ENCODE results near the gene CCDC141. TPM values are rescaled to one million over a fixed set of nuclear protein-coding genes. Genes with fewer than 3 reads are reported as not detected.
A peak's percentile ranks its signal among the peaks of the same experiment; 100 is the strongest.

The CCDC141 gene
- total and polyA plus RNA-seq, 2 experiments from 2014 or later, result 11.7 to 13.4 TPM

GRCh38 chr2:178915423-178916173 is 134.3 kb downstream of the CCDC141 start:
- no peak overlapping the region for H3K27ac ChIP-seq (ENCODE audit: low read depth)
- Mint-ChIP-seq H3K4me3 (no peak overlapping the region), H3K36me3 (ENCODE audit: low read depth) (no peaks in the 10 kb centered on the region), H3K4me1 (peaks cover 10% of the 10 kb centered on the region; the same call in 2 of the 3 replicates), H3K9me3 (no peaks in the 10 kb centered on the region), H3K27me3 (ENCODE audit: insufficient read depth, low read depth, poor library complexity) (peaks cover 2% of the 10 kb centered on the region), H3K27ac (peak overlapping the region; percentile 63; the same call in 1 of the 2 replicates)
- H3K9me2 ChIP-seq (ENCODE audit: insufficient read depth), result no peaks in the 10 kb centered on the region
- no peaks in the 10 kb centered on the region for H3K36me3 ChIP-seq (ENCODE audit: insufficient read depth)
- no peak overlapping the region for H3K4me2 ChIP-seq
- DNase-seq (ENCODE audit: low spot score), result no peak
- H4K20me1 ChIP-seq (replicated peaks; ENCODE audit: insufficient read depth), result no peaks in the 10 kb centered on the region
- TF ChIP-seq ZNF331 (CRISPR knock-in tag; IDR thresholded peaks at IDR 0.05; ENCODE audit: low read depth) (no peak), POLR2AphosphoS5 (IDR thresholded peaks at IDR 0.05; ENCODE audit: low read depth) (no peak), ZNF114 (CRISPR knock-in tag; IDR thresholded peaks at IDR 0.05) (no peak), EZH2 (IDR thresholded peaks at IDR 0.05; ENCODE audit: low read depth, unreplicated experiment) (no peak), JUNB (IDR thresholded peaks at IDR 0.05; ENCODE audit: unreplicated experiment) (no peak)
- H2AFZ ChIP-seq, result no peak overlapping the region
- no peaks in the 10 kb centered on the region for H3F3A ChIP-seq (replicated peaks; ENCODE audit: low read depth)
- no peaks in the 10 kb centered on the region for H3K79me2 ChIP-seq (replicated peaks; ENCODE audit: insufficient read depth)
- no peaks in the 10 kb centered on the region for H3K4me1 ChIP-seq (ENCODE audit: insufficient read depth)
- no peak overlapping the region for H3K4me3 ChIP-seq
- no peaks in the 10 kb centered on the region for H3K27me3 ChIP-seq (ENCODE audit: insufficient read depth)
- ATAC-seq, result no peak

GRCh38 chr2:178914259-178914849 is 135.6 kb downstream of the CCDC141 start:
- H3K4me1 Mint-ChIP-seq, result peaks cover 10% of the 10 kb centered on the region; the same call in 2 of the 3 replicates

More at GRCh38 chr2:178914259-178914849, 135.6 kb downstream of the CCDC141 start:
- Histone ChIP-seq H3K36me3 (ENCODE audit: insufficient read depth) (no peaks in the 10 kb centered on the region), H3K4me2 (no peak overlapping the region), H3K4me1 (ENCODE audit: insufficient read depth) (no peaks in the 10 kb centered on the region), H2AFZ (no peak overlapping the region), H3K4me3 (no peak overlapping the region), H3K79me2 (replicated peaks; ENCODE audit: insufficient read depth) (no peaks in the 10 kb centered on the region), H3K9me2 (ENCODE audit: insufficient read depth) (no peaks in the 10 kb centered on the region), H3F3A (replicated peaks; ENCODE audit: low read depth) (no peaks in the 10 kb centered on the region), H4K20me1 (replicated peaks; ENCODE audit: insufficient read depth) (no peaks in the 10 kb centered on the region), H3K27ac (ENCODE audit: low read depth) (no peak overlapping the region), H3K27me3 (ENCODE audit: insufficient read depth) (no peaks in the 10 kb centered on the region)
- Mint-ChIP-seq H3K9me3 (no peaks in the 10 kb centered on the region), H3K4me3 (no peak overlapping the region), H3K27ac (no peak overlapping the region), H3K27me3 (ENCODE audit: insufficient read depth, low read depth, poor library complexity) (peaks cover 2% of the 10 kb centered on the region), H3K36me3 (ENCODE audit: low read depth) (no peaks in the 10 kb centered on the region)
- ATAC-seq (peak; percentile 94), DNase-seq (ENCODE audit: low spot score) (peak; percentile 91)
- peak; percentile 86 to 95 for TF ChIP-seq CTCF (conservative IDR thresholded peaks at IDR 0.05; ENCODE audit: low read depth in 2 of 2)
- no peak for TF ChIP-seq ZNF331 (CRISPR knock-in tag; IDR thresholded peaks at IDR 0.05; ENCODE audit: low read depth)

All from GM23338 (cell line).